Hypothalamus (tissue), 51 donors: ENCODE data around the gene CAV2.

Experiments used
- DNase-seq, 51 donors: peaks; one replicate each; lab custom pipeline; 2025; lab: John Stamatoyannopoulos, UW

The CAV2 gene

DNA sequence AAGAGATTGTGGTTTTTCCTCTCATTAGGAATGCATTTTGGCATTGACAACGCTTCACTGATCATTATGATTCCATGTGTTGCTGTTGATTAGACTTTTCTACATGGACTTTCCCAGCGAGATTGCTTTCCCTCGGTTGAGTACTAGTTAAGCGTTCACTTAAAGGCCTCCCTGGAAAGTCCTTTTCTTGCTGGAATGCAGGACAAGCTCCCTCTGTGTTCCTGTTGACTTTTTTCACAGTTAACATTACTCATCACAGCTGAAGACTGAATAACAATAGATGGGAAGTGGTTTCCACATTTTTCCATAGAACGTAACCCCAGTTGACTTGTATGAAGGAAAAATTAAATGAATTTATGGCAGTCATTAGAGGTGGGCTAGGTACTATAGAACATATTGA lies 22.7 kb downstream of the CAV2 start:
- no peak for DNase-seq

DNA sequence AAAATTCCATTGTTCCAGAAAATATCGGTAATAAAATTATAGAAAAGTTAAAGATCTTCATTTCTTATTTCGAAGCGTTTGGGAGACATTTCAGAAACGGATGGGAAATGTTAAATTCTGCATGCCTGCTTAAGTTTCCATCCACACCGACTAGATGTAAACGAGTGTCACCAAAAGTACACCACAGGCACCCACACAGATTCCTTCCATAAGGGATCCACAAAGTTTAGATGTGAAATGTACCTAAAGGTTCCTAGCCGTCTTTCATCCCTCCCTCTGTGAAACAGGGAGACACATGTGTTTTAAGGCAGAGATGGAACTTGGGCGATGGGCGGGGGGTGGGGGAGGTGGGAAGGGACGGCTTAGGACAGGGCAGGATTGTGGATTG lies 24.7 kb downstream of the CAV2 start:
- DNase-seq, result no peak

DNA sequence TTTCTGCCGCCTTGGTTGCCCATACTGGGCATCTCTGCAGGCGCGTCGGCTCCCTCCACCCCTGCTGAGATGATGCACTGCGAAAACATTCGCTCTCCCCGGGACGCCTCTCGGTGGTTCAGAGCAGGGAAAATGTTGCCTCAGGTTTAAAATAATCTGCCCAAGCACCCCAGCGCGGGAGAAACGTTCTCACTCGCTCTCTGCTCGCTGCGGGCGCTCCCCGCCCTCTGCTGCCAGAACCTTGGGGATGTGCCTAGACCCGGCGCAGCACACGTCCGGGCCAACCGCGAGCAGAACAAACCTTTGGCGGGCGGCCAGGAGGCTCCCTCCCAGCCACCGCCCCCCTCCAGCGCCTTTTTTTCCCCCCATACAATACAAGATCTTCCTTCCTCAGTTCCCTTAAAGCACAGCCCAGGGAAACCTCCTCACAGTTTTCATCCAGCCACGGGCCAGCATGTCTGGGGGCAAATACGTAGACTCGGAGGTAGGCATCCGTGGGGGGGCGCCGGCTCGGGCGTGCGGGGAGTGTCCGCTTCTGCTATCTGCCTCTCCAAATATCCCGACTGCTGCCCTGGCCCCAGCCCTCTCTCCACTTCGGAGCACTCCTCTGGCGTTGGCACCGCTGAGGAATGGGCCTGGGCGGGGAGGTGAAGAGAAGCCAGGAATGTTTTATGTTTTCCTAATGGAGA lies 25.2 kb downstream of the CAV2 start, which contains the start of gene CAV1:
TSS of gene CAV1 (plus strand) at position 428 of the 689 bp plus-strand sequence. CDS start at position 455, 27 bp downstream.
- DNase-seq, result peak in 19 of 51 donors; percentile 6 to 59 (median 38)

DNA sequence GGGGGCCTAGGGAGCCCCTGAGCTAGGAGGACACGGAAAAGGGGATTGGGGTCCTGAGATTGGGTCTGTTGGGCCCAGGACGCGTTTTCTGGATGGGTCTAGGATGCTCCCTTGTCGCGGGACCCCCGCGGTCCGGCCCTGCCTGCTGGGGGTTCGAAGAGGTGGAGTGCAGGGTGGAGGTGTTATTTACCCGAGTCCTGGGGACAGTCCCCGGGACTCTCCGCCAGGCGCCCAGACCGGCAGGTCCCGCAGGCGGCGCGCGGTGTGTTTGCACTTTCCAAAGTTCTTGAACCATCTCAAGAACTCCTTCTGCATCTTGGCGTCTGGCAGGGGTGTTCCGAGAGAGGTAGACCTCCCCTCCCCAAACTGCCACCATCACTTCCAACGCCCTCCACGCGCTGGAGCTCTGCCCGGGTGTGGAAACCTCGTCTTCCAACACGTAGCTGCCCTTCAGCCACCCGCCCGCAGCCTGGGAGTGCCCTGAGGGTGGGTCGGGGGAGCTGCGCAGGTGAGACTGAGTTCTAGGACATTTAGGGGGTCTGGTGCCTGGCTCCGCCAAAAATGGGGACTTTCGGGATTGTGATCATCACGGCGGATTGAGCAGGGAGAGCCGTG lies 25.9 kb downstream of the CAV2 start:
- peak in 2 of 51 donors; percentile 13 to 29 for DNase-seq

DNA sequence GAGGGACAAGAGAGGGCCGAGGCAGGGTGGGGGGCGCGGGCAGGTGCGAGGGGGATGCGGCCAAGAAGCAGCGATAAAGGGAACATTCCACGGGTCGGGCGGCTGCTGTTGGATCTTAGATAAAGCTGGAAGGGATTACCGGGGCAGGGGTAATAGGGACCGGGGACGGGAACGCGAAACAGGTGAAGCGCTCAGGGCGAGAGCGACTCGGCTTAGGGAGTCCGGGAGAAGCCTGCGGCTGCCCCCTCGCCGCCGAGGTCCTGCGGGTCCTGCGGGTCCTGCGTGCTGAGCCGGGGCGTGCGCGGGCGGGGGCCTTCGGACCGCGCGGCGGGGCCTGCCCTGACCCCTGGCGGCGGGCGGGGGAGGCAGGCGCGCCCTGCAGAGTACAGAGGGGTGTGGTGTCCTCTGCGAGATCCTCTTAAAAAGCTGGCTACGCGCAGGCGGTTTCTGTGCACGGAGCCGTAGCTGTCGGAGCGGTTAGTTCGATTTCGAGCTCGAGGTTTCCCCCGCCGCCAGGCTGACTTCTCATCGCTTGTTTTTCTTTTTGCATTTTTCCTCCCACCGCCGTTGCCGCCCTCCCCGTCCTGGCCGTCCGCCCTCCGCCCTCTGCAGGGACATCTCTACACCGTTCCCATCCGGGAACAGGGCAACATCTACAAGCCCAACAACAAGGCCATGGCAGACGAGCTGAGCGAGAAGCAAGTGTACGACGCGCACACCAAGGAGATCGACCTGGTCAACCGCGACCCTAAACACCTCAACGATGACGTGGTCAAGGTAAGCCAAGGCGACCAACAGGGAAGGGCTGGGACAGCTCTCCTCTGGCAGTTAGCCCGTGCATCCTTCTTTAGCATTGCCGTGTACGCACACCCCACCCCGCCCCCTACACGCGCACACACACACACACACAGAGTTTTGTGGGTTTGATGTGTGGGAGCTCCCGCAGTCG lies 26.6 kb downstream of the CAV2 start:
- DNase-seq, result peak in 27 of 51 donors; percentile 9 to 68 (median 27)

DNA sequence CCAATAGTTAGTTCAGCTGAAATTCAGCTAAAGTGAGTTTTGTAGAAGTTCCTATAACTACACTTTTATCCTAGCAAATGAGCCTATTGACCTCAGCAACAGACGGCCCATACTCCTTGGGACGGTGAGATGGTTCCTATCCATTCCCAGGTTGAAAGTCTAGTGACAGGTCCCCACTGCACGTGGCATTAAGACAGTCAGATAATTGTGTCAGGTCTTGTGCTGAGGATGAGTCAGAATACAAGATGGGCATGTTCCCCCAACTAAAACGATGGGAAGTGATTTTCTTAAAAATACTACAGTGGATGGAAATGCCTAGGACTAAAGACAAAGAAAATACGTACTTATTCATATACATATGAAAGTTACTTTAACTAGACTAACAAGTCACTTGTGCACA lies 27.4 kb downstream of the CAV2 start:
- no peak for DNase-seq

DNA sequence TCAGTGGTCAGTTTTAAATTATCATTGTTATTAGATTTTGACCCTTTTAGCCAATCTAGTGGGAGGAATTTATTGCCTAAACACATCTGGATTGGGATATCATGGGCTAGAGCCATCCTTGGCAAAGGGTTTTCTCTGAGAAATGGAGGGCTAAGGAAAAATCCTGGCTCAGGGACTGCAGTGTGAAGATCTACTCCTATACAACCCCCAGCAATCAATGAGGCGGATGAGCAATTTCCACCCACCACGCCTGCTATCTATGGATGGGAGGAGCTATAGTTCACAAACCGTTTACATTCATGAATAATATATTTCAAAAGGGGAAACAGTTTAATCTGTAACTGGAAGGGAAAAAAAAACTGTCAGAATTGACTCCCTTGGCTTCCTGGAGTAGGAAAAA lies 28.0 kb downstream of the CAV2 start:
- DNase-seq, result no peak

DNA sequence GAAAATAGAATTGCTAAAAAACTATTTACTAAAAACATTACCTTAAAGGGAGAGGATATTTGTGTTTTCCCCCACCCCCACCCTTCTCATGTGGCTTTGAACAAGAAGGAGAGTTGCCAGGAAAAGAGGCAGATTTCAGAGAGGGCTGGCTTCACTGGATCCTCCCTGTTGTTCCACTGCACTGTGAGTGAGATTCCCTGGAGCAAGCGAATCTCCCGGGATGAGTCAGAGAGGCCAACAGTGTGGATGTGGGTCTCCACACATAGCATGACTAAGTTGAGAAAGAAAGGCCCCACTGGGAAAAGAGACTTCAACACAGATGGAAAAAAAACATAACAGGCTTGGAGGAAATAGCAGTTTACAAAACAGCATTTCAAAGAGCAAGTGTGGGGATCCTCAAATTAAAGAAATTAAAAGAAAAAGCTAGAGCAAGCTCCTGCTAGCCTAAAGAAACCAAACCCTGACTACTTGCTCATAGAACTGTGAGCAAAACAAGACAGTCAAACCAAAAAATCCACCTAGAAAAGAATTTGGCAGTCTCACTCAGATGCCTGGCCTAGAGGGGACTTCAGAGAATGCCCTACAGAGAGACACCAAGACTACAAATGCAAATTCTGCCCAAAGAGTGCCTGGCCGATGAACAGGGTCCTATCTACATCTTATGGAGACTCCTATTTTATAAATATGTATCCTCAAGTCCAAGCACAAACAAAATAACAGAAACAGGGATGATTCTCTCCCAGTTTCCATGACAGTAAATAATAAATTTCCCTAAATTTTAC lies 28.7 kb downstream of the CAV2 start:
- peak in 2 of 51 donors; percentile 5 to 18 for DNase-seq

DNA sequence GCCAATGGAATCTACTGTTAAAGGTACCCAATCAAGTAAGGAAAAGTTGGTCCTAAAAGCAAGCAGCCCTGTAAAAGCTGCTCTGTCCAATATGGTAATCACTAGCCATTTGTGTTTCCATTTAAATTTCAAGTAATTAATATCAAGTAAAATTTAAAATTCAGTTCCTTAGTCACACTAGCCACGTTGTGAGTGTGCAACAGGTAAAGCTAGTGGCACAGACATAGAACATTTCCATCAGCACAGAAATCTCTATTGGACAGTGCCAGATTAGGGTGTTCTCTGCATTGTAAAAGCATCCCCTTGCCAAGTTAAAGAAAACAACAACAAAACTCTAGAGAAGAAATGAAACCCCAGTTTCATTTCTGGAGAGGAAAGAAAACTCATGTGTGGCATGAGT lies 29.7 kb downstream of the CAV2 start:
- DNase-seq, result no peak

DNA sequence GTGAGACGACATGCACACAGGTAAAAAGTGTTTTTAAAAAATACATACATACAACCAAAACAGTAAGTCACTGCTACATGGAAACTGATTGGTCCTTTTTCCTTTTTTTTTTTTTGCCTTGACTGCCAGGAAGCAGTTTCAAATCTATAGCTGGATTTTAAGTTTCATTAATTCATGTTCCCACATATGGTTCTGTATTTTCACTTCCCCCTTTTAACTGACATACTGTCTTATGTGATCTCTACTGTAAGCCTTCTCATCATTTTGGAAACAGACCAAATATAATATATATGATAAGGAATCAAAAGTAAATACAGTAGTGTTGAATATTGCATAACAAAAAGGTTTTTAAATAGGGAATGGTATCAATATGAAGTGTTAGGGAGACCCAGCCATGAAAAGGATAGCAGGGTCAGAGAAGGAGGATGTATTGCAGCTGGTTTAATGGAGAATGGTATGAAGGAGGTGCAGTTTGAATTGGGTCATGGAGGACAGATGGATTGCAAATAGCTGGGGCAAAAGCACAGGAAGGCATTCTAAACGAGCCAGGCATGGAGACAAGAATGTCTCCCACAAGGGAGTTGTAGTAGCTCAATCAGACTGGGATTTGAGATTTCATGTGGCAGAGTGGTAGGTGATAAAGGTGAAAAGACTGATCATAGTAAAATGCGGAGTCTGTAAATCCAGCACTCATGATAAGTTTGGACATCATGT lies 30.7 kb downstream of the CAV2 start:
- no peak for DNase-seq

DNA sequence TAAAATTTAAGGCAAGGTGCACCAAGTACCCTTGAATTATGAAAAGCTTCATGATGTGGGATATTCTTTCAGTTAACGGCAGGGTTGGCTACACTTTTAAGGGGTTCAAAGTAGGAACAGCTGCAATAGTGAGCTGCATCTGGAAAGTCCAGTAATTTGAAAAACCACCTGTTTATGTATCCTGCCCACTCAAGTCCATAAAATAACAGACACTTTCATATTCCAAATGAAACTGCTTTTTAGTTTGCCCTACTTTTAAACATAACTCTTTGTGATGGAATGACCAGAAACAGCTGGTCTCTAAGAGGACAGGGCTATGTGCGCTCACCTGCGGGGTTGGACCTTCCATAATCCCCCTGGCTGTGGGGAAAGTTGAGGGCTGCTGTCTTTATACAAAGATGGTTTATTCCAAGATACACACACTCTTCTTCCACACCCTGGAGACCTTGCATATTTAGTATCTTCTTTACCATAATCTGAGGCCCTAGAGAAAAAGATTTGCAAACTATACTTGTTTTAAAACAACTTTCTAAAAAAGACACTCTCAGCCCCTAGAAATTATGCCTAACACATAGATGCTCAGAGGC lies 32.7 kb downstream of the CAV2 start:
- no peak for DNase-seq

DNA sequence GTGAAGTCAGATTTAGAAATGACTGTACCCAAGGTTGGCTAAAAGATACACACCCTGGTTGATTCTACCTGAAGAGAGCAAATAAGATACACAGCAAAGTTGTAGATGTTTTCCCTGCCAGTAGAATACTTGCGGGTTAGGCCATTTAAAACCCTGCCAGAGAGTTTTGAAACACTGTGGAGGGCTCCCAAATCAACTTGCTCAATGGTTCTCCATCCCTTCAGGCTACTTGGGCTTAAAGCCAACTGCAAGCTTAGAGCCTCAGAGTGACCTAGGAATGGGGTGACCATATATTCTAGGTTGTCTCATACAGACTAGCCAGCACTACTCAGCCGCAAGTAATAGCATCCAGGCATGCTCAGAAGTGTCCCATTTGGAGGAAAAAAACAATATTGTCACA lies 35.3 kb downstream of the CAV2 start:
- no peak for DNase-seq

DNA sequence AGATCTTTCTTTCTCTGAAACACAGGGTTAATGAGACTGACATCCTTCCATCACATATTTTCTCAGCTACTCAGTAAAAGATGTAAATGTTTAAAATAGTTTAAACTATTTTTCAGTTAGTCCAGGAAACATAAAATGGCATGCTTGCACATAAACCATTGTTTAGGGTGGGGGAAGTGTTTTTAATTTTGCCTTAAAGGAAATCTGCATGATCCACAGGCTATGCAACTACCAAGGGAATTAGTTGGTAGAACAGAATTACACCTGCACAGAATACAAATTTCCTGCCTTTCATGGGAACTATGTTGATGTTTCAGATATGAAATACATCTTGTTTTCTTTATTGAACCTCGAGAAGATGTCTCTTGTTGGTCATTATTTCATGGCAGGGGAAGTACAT lies 35.9 kb downstream of the CAV2 start:
- DNase-seq, result no peak

DNA sequence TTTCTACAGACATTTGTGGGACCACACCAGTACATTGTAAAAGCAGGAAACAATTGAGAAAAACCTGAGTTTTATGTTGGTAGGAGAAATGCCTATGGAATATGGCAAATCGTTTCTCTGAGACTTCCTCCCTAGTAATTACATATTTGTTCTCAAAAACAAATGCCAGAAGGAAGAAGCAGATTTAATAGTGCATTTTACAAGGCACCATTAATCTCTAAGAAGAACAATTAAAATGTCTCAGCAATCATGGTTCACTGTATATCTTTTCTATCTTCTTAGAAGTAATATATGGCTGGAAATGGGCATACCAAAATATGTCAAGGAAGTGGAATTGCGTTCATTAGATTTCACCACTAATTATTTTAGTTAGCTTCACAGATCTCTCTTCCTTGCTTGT lies 38.6 kb downstream of the CAV2 start:
- DNase-seq, result no peak

DNA sequence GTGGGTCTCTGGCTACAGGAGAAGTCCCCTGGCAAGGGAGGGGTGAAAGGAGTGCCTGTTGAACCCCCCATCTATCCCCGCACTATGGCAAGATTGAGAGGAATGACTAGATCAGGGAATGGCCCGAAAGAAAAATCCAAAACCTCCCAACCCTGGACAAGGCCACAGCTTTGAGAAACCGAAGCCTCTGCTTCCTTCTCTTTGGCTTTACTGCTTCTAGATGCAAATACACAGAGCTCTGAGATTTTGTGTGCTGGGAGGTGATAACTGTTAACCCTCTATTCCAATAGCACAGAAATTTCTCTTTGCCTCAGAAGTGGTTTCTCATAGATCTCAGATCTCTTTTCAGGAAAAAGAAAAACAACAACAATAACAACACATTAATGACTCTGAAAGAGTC lies 40.3 kb downstream of the CAV2 start:
- no peak for DNase-seq

DNA sequence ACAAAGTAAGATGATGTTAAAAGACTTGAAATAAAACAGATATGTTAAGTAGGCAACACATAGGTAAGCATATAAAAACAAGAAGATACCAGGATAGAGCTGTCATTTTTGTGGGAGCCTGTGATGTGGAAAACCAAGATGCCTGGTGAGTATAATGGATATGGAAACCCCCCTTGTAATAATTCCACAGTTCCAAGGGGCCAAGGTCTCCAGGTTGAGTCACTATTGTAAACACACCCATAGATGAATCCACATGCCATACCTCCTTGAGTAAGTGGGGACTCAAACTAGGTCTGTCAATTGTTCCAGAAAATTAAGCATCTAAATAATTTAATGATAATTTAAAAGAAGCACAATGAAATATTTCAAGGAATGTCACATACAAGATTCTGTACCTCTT lies 41.2 kb downstream of the CAV2 start:
- DNase-seq, result no peak

DNA sequence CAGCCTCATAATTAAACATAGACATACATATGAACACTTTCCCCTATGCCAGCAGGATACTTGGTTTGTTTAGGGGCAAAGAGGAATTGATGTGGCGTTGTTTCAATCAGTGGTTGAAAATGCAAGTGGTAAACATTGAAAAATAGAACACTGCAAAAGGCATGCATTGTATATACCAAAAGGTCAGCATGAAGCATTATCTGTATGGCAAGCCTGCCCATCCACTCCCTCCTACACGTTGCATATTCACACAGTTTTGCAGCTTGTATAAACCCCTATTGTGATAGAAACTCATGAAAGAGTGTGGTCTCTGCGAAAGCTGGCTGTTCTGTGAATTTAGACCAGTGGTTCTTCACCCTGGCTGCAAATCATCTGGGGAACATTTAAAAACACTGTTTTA lies 42.4 kb downstream of the CAV2 start:
- DNase-seq, result no peak

DNA sequence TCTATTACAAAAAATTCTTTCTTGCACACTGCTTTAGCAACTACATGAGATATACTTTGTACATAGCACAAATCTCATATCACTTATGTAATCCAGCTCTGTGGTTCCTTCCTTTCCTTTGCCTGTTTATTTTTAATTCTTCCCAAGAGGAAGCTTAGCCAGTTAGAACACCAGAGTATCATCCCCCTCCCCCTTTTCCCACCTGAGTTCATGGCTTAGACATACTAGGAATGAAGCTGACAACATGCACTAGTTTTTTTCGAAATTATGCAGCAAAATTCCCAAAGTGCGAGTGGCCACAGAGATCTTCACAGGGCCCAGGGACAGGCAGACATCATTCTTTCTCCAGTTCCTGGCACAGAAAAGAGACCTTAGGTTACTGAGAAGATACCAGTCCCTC lies 43.1 kb downstream of the CAV2 start:
- DNase-seq, result no peak

DNA sequence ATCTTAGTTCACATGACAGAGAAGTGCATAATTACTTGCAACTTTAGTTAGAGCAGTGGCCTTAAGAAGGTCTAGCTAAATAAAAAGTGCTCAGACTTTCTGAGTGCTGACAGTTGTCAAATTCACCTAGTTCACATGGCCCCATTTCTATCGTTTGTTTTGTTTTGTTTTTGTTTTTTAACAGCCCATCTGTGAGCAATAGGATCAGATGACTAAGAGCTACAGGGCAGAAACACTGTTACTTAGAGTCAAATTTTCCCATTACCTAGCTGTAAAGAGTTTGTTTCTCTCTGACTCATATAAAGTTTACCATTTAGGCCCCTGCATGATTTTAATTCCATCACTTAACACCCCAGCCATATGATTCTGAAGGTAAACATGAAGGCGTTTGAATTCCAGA lies 44.1 kb downstream of the CAV2 start:
- DNase-seq, result no peak

DNA sequence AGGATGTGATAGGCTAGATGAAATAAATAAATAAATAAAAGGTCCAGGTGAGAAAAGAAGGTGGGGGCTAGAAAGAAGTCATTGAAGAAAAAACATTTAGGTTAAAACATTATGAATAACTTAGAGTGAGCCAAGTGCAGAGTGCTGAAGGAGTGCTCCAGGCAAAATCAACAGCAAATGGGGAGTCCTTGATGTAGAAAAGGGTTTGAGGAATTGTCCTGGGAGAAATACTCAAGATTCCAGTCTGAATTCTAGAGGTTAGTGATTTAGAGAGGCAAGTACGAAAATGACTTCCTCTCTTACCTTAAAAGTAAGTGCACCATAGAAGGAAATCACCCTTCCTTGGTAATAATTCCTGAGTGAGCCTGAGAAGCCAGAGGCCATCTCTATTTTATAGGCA lies 44.9 kb downstream of the CAV2 start:
- no peak for DNase-seq
